Amniotic epithelial cell (primary cell): Measurements from ENCODE around the gene POLA1.

ENCODE experiments used
- DNase-seq: peaks from one replicate; pipeline ENCODE4 v3.0.0-alpha.2; 2010; ENCODE audit warnings: low read depth

The POLA1 gene

DNA sequence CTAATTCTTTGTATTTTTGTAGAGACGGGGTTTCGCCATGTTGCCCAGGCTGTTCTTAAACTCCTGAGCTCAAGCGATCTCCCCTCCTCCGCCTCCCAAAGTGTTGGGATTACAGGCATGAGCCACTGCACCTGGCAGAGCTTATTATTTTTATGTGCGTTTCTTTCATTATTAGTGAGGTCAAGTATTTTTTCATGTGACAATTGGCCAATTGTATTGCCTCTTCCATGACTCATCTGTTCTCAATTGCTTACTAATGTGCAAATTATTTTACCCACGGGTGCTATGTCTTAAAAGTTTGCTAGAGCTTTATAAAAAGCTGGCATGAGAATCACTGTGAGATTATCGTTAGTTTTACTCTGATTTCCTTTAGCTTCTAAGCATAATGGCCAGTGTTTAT lies 335.0 kb downstream of the POLA1 start:
- DNase-seq = peak; percentile 5

DNA sequence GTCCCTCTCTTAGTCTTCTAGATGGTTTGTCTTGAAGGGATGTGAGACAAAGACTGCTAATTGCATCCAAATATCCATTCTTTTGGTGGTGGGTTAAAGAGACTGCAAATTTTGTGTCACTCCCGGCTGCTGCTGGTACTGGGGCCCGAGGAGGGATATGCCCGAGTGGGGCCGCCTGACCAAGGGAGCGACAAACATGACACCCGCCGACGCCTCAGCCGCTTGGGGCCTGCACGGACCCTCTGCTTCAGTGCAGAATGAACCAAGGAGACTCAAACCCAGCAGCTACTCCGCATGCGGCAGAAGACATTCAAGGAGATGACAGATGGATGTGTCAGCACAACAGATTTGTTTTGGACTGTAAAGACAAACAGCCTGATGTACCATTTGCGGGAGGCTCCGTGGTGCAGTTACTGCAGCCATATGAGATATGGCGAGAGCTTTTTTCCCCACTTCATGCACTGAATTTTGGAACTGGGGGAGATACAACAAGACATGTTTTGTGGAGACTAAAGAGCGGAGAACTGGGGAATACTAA lies 335.6 kb downstream of the POLA1 start:
- DNase-seq = no peak

- DNase-seq = peak; percentile 20
Observed at GRCh38 chrX:25034889-25035288, 341.2 kb downstream of the POLA1 start.

GRCh38 chrX:25039036-25039435 lies 345.3 kb downstream of the POLA1 start:
- no peak for DNase-seq

DNA sequence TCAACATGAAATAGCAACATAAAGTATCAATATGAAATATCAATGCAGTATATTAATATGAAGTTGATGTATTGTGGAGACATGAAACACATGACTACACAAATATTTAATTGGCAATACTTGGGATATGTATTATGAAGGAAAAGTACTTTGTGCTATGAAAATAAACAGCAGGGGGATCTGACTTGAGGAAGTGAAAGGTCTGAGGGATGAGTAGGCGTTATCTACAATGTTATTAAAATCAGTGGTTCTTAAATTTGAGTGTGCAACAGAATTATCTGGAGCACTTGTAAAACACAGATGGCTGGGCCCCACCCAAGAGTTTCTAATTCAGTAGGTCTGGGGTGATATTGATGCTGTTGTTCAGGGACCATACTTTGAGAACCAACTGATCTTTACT lies 349.5 kb downstream of the POLA1 start:
- DNase-seq = no peak
